HUDEP-2 (cell line): ENCODE data around the gene HACD1.
"Not testable (repeated sequence)": the region's sequence is repeated elsewhere in the genome, so short reads cannot be mapped to it uniquely, and the experiment has no call there.

ENCODE experiments used
- DNase-seq, 76 experiments: peaks; one replicate each; lab custom pipeline; 2025; ENCODE audit not compliant: unreplicated experiment in 76 of 76; lab: John Stamatoyannopoulos, UW

The HACD1 gene

DNA sequence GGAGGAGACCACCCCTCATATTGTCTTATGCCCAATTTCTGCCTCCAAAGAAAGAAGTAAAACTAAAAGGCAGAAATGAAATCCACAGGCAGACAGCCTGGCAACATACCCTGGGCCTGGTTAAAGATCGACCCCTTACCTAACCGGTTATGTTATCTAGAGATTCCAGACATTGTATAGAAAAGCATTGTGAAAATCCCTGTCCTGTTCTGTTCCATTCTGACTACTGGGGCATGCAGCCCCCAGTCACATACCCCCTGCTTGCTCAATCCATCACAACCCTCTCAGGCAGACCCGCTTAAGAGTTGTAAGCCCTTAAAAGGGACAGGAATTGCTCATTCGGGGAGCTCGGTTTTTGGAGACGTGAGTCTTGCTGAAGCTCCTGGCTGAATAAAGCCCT lies 29.9 kb downstream of the HACD1 start:
- not testable (repeated sequence) for DNase-seq

DNA sequence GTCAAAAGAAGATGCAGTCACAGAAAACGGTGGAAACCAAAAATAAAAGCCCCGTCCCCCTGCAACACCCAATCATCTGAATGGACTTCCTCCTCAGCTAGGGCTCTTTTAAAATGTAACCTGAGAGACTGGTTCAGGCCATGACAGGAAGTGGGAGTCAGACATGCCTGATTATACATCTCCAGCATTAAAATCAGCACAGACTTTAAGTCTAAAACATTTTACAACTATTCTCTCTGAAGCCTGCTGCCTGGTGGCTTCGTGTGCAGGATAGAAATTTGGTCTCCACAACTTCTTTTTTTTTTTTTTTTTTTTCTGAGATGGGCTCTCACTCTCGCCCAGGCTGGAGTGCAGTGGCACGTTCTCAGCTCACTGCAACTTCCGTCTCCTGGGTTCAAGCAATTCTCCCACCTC lies 30.3 kb downstream of the HACD1 start:
- DNase-seq = no peak

DNA sequence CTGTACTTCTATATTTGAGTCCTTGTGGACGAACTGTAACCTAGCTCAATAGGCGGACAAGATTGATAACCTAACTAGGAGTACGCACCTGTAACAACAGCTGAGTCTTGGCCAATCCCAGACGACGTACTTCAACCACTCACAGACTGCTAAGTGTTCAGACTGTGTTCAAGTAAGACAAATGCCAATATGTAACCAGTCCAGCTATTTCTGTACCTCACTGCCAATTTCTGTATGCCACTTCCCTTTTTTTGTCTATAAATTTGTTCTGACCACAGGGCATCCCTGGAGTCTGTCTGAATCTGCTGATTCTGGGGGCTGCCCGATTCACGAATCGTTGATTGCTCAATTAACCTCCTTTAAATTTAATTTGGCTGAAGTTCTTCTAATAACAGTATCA lies 32.2 kb downstream of the HACD1 start:
- DNase-seq = no peak

DNA sequence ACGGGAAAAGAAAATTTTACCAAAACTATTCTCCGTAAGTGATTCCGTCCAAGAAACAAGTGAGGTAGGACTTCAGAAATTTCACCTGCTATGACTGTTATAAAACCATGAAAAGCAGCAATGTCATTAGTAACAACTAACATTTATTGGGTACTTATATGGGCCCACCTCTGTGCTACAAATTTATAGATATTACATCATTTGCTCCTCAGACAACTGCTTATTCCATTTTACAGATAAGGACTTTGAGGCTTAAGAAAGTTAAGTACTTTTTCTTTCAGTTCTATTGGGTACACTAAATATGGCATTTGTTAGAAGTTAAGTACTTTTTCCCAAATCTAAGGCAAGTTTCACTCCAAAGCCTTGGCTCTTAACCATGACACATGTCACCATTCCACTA lies 36.3 kb downstream of the HACD1 start:
- DNase-seq = no peak

DNA sequence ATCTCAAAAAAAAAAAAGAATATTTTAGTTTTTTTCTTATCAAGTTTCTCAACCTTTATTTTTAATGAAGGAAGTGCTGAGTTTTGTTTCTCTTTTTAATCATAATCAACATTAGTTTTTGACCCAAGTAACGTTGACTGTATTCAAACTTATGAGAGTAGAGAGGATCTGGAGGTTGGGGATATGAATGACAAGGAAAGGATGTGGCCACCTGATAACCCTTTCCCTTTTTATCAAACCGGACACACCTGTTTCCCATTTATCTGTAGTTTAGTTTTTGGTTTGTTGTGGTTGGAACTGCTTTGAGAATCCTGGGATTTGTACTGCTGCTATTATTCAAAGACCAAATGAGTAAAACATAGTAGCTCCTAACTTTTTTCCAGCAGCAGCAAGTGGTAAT lies 38.6 kb downstream of the HACD1 start:
- peak in 1 of 76 experiments; percentile 19 for DNase-seq

DNA sequence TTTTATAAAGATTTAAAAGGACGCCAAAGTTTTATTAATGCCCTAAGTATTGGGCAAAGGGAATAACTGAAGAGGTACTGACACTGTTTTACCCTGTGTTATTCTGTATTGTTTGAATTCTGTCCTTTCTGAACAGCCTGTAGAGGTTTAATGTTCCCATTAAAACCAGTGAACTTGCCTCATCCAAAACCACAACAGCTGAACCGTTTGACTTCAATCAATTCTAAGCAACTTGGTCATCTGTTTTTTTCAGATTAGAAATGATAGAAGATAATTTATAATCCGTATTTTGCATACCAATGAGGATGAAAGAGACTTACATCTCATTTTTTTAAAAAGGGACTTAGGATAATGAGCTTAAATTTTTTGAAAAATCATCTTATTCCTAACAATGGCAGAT lies 40.4 kb downstream of the HACD1 start:
- DNase-seq = no peak

DNA sequence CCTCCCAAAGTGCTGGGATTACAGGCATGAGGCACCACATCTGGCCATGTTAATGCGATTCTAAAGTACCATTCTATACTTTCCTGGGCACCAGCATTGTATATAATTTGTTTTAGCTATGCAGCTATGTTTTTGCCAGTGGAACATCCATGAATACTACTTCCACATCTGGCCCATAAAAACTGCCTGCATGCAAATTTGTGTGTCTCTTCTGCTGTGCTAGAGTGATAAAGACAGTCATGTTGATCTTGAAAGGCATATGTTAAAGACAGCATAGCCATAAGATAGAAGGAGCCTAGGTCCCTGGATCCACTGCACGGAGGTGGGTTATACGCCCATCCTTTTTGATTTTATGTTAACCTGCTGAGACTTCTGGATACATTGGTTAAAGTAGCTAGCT lies 52.3 kb downstream of the HACD1 start:
- DNase-seq = no peak

DNA sequence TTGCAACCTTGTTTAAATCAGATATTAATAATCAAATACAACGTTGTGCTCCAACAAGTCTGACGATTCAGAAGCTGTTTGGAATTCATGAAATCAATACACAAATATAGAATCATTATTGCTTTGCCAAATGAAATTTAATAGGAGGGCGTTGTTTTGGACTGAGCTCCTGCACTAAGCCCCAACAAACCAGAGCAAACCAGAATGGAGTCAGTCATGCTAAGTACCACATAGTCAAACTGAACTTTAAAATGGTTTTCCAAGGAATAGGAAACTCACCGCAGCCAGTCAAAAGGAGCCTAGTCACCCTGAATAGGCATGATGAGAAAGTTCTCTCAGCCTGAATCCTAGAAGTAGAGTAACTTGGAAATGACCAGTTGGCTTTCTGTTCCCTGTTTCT lies 53.7 kb downstream of the HACD1 start:
- DNase-seq = no peak

DNA sequence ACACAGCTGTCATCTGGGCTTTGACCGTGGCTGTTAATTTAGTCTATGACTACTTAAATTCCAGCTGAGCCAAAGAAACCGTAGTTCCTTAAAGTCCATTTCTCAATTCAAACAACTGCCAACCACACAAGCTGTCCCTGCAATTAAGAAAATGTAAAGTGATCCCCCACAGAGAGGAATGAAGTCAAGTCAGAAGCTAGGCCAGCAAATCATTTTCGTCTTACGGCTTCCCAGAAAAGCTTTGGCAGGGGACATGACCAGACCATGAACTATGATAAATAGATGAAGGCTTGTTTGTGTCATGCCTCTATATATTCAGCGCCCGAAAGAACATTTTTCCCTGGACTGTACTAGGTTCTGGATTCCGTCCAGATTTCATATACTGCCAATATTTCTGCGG lies 54.6 kb downstream of the HACD1 start:
- no peak for DNase-seq

DNA sequence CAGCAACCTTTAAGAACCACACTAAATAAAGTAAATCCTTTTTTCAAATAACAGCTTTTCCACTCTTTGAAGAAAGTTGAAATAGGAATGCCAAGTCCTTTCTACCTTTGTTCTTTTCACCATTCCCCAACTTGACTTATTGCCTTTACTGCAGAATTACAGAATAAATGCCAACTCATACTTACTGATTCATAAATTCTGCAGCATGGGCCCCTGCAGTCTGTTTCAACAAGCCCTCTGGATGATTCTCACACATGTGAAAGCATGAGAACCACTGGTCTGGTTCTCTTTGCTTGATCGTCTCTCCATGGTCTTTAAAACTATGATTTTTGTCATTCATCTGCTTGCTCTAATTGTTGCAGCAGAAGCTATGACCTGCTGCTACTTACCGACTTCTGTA lies 56.1 kb downstream of the HACD1 start:
- DNase-seq = no peak

DNA sequence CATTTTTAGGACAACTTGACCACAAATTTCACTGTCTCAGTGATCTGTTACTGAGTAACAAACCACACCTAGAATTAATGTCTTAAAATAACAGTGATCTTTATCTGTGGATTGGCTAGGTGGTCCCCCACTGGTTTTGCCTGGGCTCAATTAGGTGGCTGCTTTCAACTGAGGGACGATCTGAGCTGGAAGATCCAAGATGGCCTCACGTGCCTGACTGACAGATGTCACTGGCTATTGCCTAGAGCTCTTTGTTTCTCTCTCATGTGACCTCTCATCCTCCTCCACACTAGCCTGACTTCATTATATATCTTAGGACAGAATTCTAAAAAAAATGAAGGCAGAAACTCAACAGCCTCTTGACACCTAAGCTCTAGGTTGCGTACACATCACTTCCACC lies 59.7 kb downstream of the HACD1 start:
- DNase-seq = no peak

DNA sequence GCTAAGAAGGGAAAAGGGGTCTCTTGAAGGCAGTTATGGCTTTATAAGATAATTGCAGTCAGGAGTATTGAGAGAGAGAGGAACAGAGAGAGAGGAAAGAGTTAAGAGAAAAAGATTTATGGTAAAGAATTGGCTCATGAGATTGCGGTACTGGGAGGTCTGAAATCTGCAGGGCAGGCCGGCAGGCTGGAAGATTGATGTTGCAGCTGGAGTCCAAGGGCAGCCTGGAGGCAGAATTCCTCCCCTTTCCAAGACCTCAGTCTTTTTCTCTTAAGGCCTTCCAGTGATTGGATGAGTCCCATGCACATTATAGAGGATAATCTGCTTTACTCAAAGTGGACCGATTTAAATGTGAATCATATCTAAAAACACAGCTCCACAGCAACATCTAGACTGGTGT lies 68.4 kb downstream of the HACD1 start:
- DNase-seq = no peak

DNA sequence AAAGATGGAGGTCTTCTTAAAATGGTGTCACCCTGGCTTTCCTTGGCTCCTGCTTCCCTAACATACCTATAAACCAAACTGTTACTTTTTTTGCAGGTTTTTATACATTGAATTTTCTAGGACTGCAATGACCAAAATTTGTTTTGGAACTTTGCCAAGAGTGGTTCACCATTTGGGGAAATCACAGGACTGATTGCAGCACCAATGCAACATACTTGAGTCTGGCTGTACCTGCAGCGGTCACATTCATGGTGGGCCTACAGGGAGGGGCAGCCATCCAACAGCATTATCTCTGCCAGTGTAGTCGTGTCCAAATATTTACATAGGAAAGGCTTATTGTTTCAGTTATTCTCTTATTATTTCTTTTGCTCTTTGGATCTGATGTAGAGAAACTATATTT lies 69.0 kb downstream of the HACD1 start:
- no peak for DNase-seq

DNA sequence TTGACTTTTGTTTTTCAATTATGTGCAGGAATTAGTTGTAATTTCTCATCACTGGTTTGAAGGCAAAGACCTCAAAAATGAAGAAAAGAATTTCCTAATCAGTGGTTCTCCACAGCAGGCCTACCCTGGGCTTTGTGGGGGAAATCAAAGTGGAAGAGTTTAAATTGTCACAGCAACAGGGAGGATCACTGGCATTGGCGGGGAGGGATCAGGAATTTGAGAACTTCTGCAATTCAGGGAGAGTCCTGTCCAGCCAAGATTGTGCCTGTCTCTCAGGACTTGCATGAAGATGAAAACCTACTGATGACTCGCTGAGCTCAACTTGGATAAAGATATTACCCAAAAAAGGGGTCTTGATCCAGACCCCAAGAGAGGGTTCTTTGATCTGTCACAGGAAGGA lies 70.1 kb downstream of the HACD1 start:
- DNase-seq = no peak

DNA sequence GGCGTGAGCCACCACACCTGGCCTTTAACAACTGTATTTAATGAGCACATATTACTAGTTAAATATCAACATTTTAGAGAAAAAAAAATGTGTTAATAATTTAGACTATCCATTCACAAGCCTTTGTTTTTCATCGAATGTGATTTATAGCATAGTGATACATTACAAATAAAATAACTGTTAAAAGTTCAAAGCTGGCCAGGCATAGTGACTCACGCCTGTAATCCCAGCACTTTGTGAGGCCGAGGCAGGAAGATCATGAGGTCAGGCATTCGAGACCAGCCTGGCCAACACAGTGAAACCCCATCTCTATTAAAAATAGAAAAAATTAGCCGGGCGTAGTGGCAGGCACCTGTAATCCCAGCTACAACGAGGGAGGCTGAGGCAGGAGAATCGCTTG lies 72.7 kb downstream of the HACD1 start:
- DNase-seq = no peak
